ENCODE measurements around the gene PLEKHA1. TPM values are rescaled to one million over a fixed set of nuclear protein-coding genes. Genes with fewer than 3 reads are reported as not detected.

PLEKHA1 gene
- total RNA-seq, result 10 to 100 TPM; 16.5 to 16.7 TPM

GRCh38 chr10:122374237-122374858, at the start of gene PLEKHA1:
Gene PLEKHA1 (plus strand): TSS chr10:122374708. CDS start chr10:122393201, 18,493 bp downstream.
- CTCF ChIA-PET, result interaction anchor here (0.8 to 1.7 kb wide), 7 partner anchors 13 to 191 kb away, joined by 3 to 5 read pairs (median 4); no protein-coding TSS in a partner anchor
- POLR2A ChIA-PET, result interaction anchor here (0.6 to 1.7 kb wide), 5 partner anchors 15 to 48 kb away, joined by 3 to 11 read pairs (median 3); no protein-coding TSS in a partner anchor

GRCh38 chr10:122325235-122325634, 49.3 kb upstream of the PLEKHA1 start:
- CTCF ChIA-PET, result no interaction called here
- POLR2A ChIA-PET, result no interaction called here

GRCh38 chr10:122326385-122326784, 48.1 kb upstream of the PLEKHA1 start:
- ChIA-PET CTCF (no interaction called here), POLR2A (no interaction called here)

- CTCF ChIA-PET, result interaction anchor here (0.8 kb wide), 1 partner anchor 338 kb away, joined by 3 read pairs; no protein-coding TSS in a partner anchor
- POLR2A ChIA-PET, result no interaction called here
Measured at GRCh38 chr10:122326806-122327205, 47.7 kb upstream of the PLEKHA1 start.

- ChIA-PET POLR2A (no interaction called here), CTCF (interaction anchor here (0.6 to 0.8 kb wide), 2 partner anchors 95 to 337 kb away, joined by 3 to 5 read pairs; no protein-coding TSS in a partner anchor)
Measured at GRCh38 chr10:122327237-122328206, 47.0 kb upstream of the PLEKHA1 start.

GRCh38 chr10:122328676-122329075, 45.8 kb upstream of the PLEKHA1 start:
- CTCF ChIA-PET, result no interaction called here
- POLR2A ChIA-PET, result no interaction called here

- CTCF ChIA-PET, result no interaction called here
Measured at GRCh38 chr10:122329416-122329815, 45.1 kb upstream of the PLEKHA1 start.

GRCh38 chr10:122331100-122331499, 43.4 kb upstream of the PLEKHA1 start:
- ChIA-PET CTCF (no interaction called here), POLR2A (no interaction called here)

More at GRCh38 chr10:122329416-122329815, 45.1 kb upstream of the PLEKHA1 start:
- POLR2A ChIA-PET, result no interaction called here

GRCh38 chr10:122331615-122332446, 42.7 kb upstream of the PLEKHA1 start:
- POLR2A ChIA-PET, result no interaction called here
- CTCF ChIA-PET, result no interaction called here

- CTCF ChIA-PET, result interaction anchor here (1.2 kb wide), 1 partner anchor 10 kb away, joined by 3 read pairs; no protein-coding TSS in a partner anchor
- POLR2A ChIA-PET, result no interaction called here
Measured at GRCh38 chr10:122333037-122333436, 41.5 kb upstream of the PLEKHA1 start.

- CTCF ChIA-PET, result interaction anchor here (1.4 kb wide), 1 partner anchor 214 kb away, joined by 3 read pairs; no protein-coding TSS in a partner anchor
- POLR2A ChIA-PET, result no interaction called here
Measured at GRCh38 chr10:122336332-122336731, 38.2 kb upstream of the PLEKHA1 start.

- ChIA-PET CTCF (no interaction called here), POLR2A (no interaction called here)
Measured at GRCh38 chr10:122336961-122337360, 37.5 kb upstream of the PLEKHA1 start.

- ChIA-PET CTCF (interaction anchor here (0.9 kb wide), 1 partner anchor 40 kb away, joined by 3 read pairs; no protein-coding TSS in a partner anchor), POLR2A (no interaction called here)
Measured at GRCh38 chr10:122338609-122339441, 35.7 kb upstream of the PLEKHA1 start.

- ChIA-PET POLR2A (no interaction called here), CTCF (interaction anchor here (1.3 kb wide), 1 partner anchor 93 kb away, joined by 6 read pairs; no protein-coding TSS in a partner anchor)
Measured at GRCh38 chr10:122341141-122341810, 33.2 kb upstream of the PLEKHA1 start.

- ChIA-PET CTCF (interaction anchor here (0.6 to 1.0 kb wide), 10 partner anchors 9 to 227 kb away, joined by 3 to 4 read pairs (median 3); no protein-coding TSS in a partner anchor), POLR2A (no interaction called here)
Measured at GRCh38 chr10:122342293-122343134, 32.0 kb upstream of the PLEKHA1 start.

- POLR2A ChIA-PET, result no interaction called here
- CTCF ChIA-PET, result interaction anchor here (0.6 to 1.0 kb wide), 11 partner anchors 10 to 226 kb away, joined by 3 to 4 read pairs (median 3); no protein-coding TSS in a partner anchor
Measured at GRCh38 chr10:122343135-122343800, 31.2 kb upstream of the PLEKHA1 start.
